Erythroblast (primary cell): ENCODE data around the gene ZNF536.

Experiments
- GATA1 ChIP-seq: IDR thresholded peaks from 2 replicates; pipeline ENCODE4 v1.6.1; 2011; ENCODE audit warnings: low read depth, mild to moderate bottlenecking, control low read depth, low read length, moderate library complexity
- POLR2A ChIP-seq: IDR thresholded peaks from 2 replicates; pipeline ENCODE4 v1.6.1; 2011; ENCODE audit warnings: mild to moderate bottlenecking, low read length

GRCh38 chr19:30536975-30537374 is 164.8 kb downstream of the ZNF536 start:
- no peak for TF ChIP-seq POLR2A
- TF ChIP-seq GATA1, result no peak
